AG04449 (cell line): ENCODE data around the gene LRMDA.

Experiments used
- CTCF ChIA-PET: fragments of 350-600 bp; formaldehyde crosslinking; extraction: SDS; loops from one replicate; lab custom pipeline; 2021; ENCODE audit warnings: antibody characterized with exemption; lab: Yijun Ruan, JAX
- POLR2A ChIA-PET: fragments of 400-600, 350-600 bp; formaldehyde crosslinking; extraction: SDS; loops from one replicate; lab custom pipeline; 2020; ENCODE audit warnings: antibody characterized with exemption, inconsistent platforms; lab: Yijun Ruan, JAX
- DNase-seq: peaks from one replicate; pipeline ENCODE4 v3.0.0-alpha.2; 2010; ENCODE audit warnings: low read depth, low spot score
- H3K4me3 ChIP-seq: 2 replicates; pipeline ENCODE4 v1.5.1; 2011; ENCODE audit warnings: low read depth, mild to moderate bottlenecking, control low read depth, low read length
- TF ChIP-seq, protein P1 (sequence below): IDR thresholded peaks from one replicate; pipeline ENCODE4 v1.5.1; 2011; ENCODE audit warnings: mild to moderate bottlenecking, moderate library complexity, low read length, control low read depth, inconsistent platforms; ENCODE audit not compliant: insufficient read depth; ENCODE audit errors: missing control alignments

The LRMDA gene

DNA sequence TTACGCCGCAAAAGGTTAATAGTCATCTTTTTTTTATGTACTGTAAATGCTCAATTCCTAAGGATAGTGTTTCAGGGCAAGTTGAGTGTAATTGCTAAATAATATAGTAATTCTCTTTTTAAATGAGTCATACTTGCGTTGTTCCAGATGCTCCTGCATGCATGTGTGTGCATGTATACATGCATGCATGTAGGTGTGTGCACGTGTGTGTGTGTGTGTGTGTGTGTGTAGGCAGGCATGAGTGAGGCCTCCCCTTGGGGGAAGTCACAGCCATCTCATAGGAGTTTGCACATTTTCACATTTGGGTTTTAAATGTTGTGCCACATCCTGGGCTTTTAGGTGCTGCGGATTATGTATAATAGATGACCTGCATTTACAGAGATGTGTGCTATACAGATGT, 1110.4 kb downstream of the LRMDA start:
- TF ChIP-seq, protein P1, sequence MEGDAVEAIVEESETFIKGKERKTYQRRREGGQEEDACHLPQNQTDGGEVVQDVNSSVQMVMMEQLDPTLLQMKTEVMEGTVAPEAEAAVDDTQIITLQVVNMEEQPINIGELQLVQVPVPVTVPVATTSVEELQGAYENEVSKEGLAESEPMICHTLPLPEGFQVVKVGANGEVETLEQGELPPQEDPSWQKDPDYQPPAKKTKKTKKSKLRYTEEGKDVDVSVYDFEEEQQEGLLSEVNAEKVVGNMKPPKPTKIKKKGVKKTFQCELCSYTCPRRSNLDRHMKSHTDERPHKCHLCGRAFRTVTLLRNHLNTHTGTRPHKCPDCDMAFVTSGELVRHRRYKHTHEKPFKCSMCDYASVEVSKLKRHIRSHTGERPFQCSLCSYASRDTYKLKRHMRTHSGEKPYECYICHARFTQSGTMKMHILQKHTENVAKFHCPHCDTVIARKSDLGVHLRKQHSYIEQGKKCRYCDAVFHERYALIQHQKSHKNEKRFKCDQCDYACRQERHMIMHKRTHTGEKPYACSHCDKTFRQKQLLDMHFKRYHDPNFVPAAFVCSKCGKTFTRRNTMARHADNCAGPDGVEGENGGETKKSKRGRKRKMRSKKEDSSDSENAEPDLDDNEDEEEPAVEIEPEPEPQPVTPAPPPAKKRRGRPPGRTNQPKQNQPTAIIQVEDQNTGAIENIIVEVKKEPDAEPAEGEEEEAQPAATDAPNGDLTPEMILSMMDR: no peak
- ChIA-PET CTCF (interaction anchor here (1.1 kb wide), 1 partner anchor 8 kb away, joined by 3 read pairs; no protein-coding TSS in a partner anchor), POLR2A (no interaction called here)
- no peak overlapping the region for H3K4me3 ChIP-seq
- DNase-seq: no peak

DNA sequence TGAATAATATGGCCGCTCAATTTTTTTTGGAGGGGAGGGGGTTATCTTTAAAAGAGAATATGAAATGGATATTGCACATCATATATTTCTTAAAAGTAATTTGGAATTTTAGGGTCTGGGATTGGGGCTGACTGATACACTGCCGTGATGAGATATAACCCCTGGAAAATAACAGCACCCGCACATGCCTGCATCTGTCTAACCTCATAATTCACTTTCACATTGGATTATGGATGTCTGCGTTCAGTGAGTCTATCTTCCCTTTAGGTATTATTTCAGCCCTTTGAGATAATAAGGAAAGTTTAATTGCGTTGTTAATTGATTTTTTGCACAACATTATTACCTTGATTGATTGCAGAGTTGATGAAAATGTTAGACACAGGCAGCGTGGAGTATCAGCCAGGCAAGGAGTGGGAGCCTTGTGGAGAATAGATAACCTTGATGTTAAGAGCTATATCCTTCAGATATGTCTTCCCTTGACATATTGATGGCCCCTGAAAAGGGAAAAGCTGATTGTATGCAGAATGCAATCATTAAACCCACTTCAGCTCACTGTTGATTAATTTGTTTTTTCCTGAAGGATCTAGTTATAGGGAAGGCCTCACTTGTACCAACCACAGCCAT, 1111.0 kb downstream of the LRMDA start:
- ChIA-PET CTCF (interaction anchor here (1.1 kb wide), 2 partner anchors 9 to 233 kb away, joined by 3 read pairs; no protein-coding TSS in a partner anchor), POLR2A (interaction anchor here (1.1 kb wide), 1 partner anchor 1141 kb away, joined by 3 read pairs; the partner anchor contains the start of gene ZNF503)
- no peak overlapping the region for H3K4me3 ChIP-seq
- DNase-seq: no peak
- TF ChIP-seq, protein P1: no peak

DNA sequence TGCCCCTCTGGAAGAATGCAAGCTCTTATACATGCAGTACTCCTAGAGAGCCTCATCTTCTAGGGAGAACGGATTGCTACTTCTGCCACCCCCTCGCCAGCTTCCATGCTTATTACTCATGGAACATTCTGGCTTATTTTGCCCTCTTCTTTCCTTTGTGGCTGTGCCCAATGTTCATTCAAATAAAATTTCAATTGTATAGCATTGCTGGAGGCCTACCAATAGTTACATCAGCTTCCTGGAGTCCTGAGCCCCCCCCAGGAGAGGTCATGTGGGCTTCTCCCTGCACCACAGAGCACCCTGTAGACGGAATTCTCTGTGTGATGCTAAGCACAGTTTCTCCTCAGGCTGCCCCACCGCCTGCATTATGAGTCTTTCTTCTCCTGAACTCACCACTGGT, 1112.2 kb downstream of the LRMDA start:
- DNase-seq: no peak
- no peak overlapping the region for H3K4me3 ChIP-seq
- TF ChIP-seq, protein P1: no peak
- ChIA-PET CTCF (interaction anchor here (1.1 to 1.9 kb wide), 2 partner anchors 235 to 1142 kb away, joined by 3 to 5 read pairs; partner anchors contain the start of gene ZNF503), POLR2A (interaction anchor here (0.5 kb wide), 1 partner anchor 1143 kb away, joined by 3 read pairs; no protein-coding TSS in a partner anchor)

DNA sequence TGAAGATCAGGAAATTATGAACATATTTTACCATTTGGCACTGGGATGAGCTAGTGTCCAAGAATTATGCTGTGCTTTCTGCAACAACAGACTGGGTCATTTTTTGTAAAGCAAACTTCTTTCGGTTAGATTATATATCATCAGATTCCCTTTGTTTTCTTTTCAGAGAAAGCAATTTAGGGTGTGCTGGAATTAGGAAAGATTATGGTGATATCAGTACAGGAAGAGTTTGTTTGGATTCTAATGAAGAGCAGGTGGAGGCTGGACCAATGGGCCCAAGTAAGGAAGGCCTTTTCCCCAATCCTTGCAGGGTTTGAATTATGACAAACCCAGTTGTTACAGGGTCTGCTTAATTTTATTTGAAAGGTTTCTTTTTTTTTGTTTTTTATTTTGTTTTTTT, 1113.4 kb downstream of the LRMDA start:
- H3K4me3 ChIP-seq: no peak overlapping the region
- DNase-seq: no peak
- ChIA-PET POLR2A (no interaction called here), CTCF (interaction anchor here (1.1 to 4.9 kb wide), 6 partner anchors 194 to 1149 kb away, joined by 3 to 15 read pairs (median 3); partner anchors contain the start of gene ZNF503)
- TF ChIP-seq, protein P1: no peak

DNA sequence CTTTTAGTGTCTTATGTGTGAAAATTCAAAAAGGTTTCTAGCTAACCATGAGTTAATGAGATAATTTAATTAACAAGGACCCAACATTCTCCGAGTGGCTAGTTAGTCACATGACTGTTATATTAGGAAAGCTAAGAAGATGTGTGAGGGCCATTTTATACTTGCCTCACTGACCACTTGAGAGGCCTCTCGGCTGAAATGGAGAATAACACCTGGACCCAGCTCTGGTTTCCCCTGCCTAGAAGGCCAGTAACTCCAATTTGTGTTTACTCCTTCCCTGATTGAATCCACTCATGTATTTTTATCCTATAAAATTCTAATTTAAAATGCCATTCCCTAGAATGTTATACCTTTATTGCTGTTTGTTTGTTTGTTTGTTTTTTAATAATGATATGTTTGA, 1115.0 kb downstream of the LRMDA start:
- ChIA-PET POLR2A (interaction anchor here (1.1 kb wide), 1 partner anchor 1147 kb away, joined by 5 read pairs; no protein-coding TSS in a partner anchor), CTCF (interaction anchor here (0.7 to 4.9 kb wide), 26 partner anchors 9 to 1151 kb away, joined by 3 to 15 read pairs (median 5); no protein-coding TSS in a partner anchor)
- DNase-seq: no peak
- TF ChIP-seq, protein P1: no peak
- no peak overlapping the region for H3K4me3 ChIP-seq

DNA sequence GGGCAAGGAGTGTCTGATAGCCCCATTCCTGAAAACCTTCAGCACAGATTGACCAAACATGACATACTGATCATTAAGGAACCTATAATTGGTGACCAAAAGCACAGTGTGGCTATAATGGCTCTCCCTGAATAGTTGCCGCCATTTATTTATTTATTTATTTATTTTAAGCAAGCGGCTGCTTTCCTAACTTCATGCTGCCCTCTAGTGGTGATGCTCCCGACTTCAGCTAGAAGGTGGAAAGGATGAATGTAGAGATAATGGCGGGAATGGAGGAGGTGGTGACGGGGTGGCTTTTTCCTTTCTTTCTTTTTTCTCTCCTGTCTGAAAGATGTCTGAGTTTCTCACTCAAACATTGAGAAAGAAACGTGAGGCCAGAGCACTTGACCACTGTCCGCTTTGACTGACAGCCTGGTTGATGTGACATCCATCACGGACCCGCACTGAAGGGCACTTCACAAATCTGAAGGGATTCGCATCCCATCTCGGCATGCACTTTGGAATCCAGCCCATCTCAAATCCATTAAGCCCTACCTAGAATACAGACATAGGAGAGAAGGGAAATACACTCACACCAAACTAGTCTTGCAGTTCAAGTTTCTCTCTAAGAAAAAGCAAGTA, 1116.0 kb downstream of the LRMDA start:
- TF ChIP-seq, protein P1: peak; percentile 67
- ChIA-PET POLR2A (interaction anchor here (1.1 kb wide), 1 partner anchor 1148 kb away, joined by 5 read pairs; no protein-coding TSS in a partner anchor), CTCF (interaction anchor here (0.8 to 4.9 kb wide), 12 partner anchors 10 to 1152 kb away, joined by 3 to 15 read pairs (median 4); no protein-coding TSS in a partner anchor)
- no peak for DNase-seq
- H3K4me3 ChIP-seq: no peak overlapping the region
